Epithelial cell of proximal tubule (primary cell): ENCODE data around the gene STK10. TPM values are rescaled to one million over a fixed set of nuclear protein-coding genes. Genes with fewer than 3 reads are reported as not detected.

Source experiments
- DNase-seq: peaks from one replicate; pipeline ENCODE4 v3.0.0-alpha.2; 2011; ENCODE audit warnings: low read depth
- H3K4me3 ChIP-seq: 2 replicates; pipeline ENCODE4 v1.5.1; 2011; ENCODE audit warnings: low read depth, mild to moderate bottlenecking, low read length
- total RNA-seq: library from RNA; depleted of rRNA; stranded (reverse); fragments of >200 nt; gene quantifications from 2 replicates; pipeline ENCODE4 v1.2.3, GENCODE V29; 2015
- TF ChIP-seq, protein P1 (sequence below): conservative IDR thresholded peaks from 2 replicates; pipeline ENCODE4 v1.5.1; 2012; ENCODE audit warnings: low read depth, mild to moderate bottlenecking, low read length

Gene STK10
- total RNA-seq, 1 donor from 2014 or later = 22.4 TPM

- H3K4me3 ChIP-seq = no peak overlapping the region
- DNase-seq = no peak
- TF ChIP-seq, protein P1, sequence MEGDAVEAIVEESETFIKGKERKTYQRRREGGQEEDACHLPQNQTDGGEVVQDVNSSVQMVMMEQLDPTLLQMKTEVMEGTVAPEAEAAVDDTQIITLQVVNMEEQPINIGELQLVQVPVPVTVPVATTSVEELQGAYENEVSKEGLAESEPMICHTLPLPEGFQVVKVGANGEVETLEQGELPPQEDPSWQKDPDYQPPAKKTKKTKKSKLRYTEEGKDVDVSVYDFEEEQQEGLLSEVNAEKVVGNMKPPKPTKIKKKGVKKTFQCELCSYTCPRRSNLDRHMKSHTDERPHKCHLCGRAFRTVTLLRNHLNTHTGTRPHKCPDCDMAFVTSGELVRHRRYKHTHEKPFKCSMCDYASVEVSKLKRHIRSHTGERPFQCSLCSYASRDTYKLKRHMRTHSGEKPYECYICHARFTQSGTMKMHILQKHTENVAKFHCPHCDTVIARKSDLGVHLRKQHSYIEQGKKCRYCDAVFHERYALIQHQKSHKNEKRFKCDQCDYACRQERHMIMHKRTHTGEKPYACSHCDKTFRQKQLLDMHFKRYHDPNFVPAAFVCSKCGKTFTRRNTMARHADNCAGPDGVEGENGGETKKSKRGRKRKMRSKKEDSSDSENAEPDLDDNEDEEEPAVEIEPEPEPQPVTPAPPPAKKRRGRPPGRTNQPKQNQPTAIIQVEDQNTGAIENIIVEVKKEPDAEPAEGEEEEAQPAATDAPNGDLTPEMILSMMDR = no peak
These were observed 15.0 kb downstream of the STK10 start for GRCh38 chr5:172172912-172173563.

GRCh38 chr5:172171118-172171517 is 16.9 kb downstream of the STK10 start:
- TF ChIP-seq, protein P1 = no peak
- no peak overlapping the region for H3K4me3 ChIP-seq
- no peak for DNase-seq

- DNase-seq = no peak
- no peak overlapping the region for H3K4me3 ChIP-seq
- TF ChIP-seq, protein P1 = no peak
These were observed 17.7 kb downstream of the STK10 start for GRCh38 chr5:172170251-172170701.

DNA sequence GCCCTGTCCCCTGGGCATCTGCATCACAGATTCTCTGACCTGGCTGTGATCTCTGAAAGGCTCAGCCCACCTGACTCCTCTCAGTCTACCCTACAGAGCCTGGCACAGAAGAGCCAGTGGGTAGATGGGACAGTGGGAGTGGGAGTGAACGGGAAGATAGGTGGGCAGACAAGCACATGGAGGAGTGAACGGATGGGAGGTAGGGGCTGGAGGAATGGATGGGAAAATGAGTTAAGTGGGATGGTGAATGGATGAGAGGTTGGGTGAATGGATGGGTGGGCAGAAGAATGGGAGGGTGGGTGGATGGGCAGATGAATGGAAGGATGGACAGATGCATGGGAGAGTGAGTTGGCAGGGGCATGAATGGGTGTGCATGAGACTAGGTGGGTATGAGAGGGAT is 18.8 kb downstream of the STK10 start:
- no peak for DNase-seq
- TF ChIP-seq, protein P1 = no peak

GRCh38 chr5:172168311-172168710 is 19.7 kb downstream of the STK10 start:
- no peak overlapping the region for H3K4me3 ChIP-seq
- TF ChIP-seq, protein P1 = no peak
- no peak for DNase-seq

More for the DNA sequence above, 18.8 kb downstream of the STK10 start:
- no peak overlapping the region for H3K4me3 ChIP-seq

- TF ChIP-seq, protein P1 = no peak
- no peak for DNase-seq
- H3K4me3 ChIP-seq = no peak overlapping the region
These were observed 20.1 kb downstream of the STK10 start for GRCh38 chr5:172167895-172168294.

GRCh38 chr5:172166030-172166826 is 21.8 kb downstream of the STK10 start:
- DNase-seq = no peak
- TF ChIP-seq, protein P1 = no peak
- H3K4me3 ChIP-seq = no peak overlapping the region
